Measurements from ENCODE around the gene CBLC.

GRCh38 chr19:44752123-44752815 is 25.4 kb upstream of the CBLC start:
- TF ChIP-seq CTCF (IDR thresholded peaks at IDR 0.05; ENCODE audit: insufficient read depth, low read length, poor library complexity, severe bottlenecking) (no peak), EZH2phosphoT487 (conservative IDR thresholded peaks at IDR 0.05; ENCODE audit: low read length) (no peak)

Data from SU-DHL-6 (cell line).